ENCODE measurements around the gene GADD45B.
"Not testable (repeated sequence)": the region's sequence is repeated elsewhere in the genome, so short reads cannot be mapped to it uniquely, and the experiment has no call there.

Gene GADD45B

GRCh38 chr19:2444251-2445002 is 31.5 kb upstream of the GADD45B start:
- DNase-seq (ENCODE audit: low read depth), result no peak

- no peak for DNase-seq (ENCODE audit: low read depth)
These were observed 29.5 kb upstream of the GADD45B start for GRCh38 chr19:2446381-2446780.

- no peak for DNase-seq (ENCODE audit: low read depth)
These were observed 26.9 kb upstream of the GADD45B start for GRCh38 chr19:2449019-2449418.

- DNase-seq (ENCODE audit: low read depth), result no peak
These were observed 24.8 kb upstream of the GADD45B start for GRCh38 chr19:2451138-2451537.

- no peak for DNase-seq (ENCODE audit: low read depth)
These were observed 24.2 kb upstream of the GADD45B start for GRCh38 chr19:2451741-2452140.

GRCh38 chr19:2453431-2454025 is 22.4 kb upstream of the GADD45B start:
- no peak for DNase-seq (ENCODE audit: low read depth)

GRCh38 chr19:2454199-2454961 is 21.5 kb upstream of the GADD45B start:
- DNase-seq (ENCODE audit: low read depth), result no peak

- DNase-seq (ENCODE audit: low read depth), result no peak
These were observed 20.7 kb upstream of the GADD45B start for GRCh38 chr19:2454962-2455850.

GRCh38 chr19:2455851-2456570 is 19.9 kb upstream of the GADD45B start:
- no peak for DNase-seq (ENCODE audit: low read depth)

- no peak for DNase-seq (ENCODE audit: low read depth)
These were observed 18.4 kb upstream of the GADD45B start for GRCh38 chr19:2457394-2458037.

GRCh38 chr19:2458054-2458453 is 17.9 kb upstream of the GADD45B start:
- DNase-seq (ENCODE audit: low read depth), result no peak

- not testable (repeated sequence) for DNase-seq (ENCODE audit: low read depth)
These were observed 17.2 kb upstream of the GADD45B start for GRCh38 chr19:2458776-2459175.

- no peak for DNase-seq (ENCODE audit: low read depth)
These were observed 15.7 kb upstream of the GADD45B start for GRCh38 chr19:2460245-2460644.

- no peak for DNase-seq (ENCODE audit: low read depth)
These were observed 13.9 kb upstream of the GADD45B start for GRCh38 chr19:2461751-2462634.

GRCh38 chr19:2462635-2463421 is 13.1 kb upstream of the GADD45B start:
- DNase-seq (ENCODE audit: low read depth), result peak; percentile 81

GRCh38 chr19:2463694-2464093 is 12.2 kb upstream of the GADD45B start:
- not testable (repeated sequence) for DNase-seq (ENCODE audit: low read depth)

GRCh38 chr19:2464389-2464788 is 11.5 kb upstream of the GADD45B start:
- DNase-seq (ENCODE audit: low read depth), result no peak

- no peak for DNase-seq (ENCODE audit: low read depth)
These were observed 7.3 kb upstream of the GADD45B start for GRCh38 chr19:2468596-2468995.

Measured in non-pigmented ciliary epithelial cell (primary cell).